Right atrium auricular region (tissue), 2 donors: ENCODE results near the gene ARHGEF1. TPM values are rescaled to one million over a fixed set of nuclear protein-coding genes. Genes with fewer than 3 reads are reported as not detected.
"Not testable (repeated sequence)": the region's sequence is repeated elsewhere in the genome, so short reads cannot be mapped to it uniquely, and the experiment has no call there.

Experiments used
- DNase-seq: peaks from one replicate; pipeline ENCODE4 v3.0.0-alpha.2; 2019; ENCODE audit warnings: low spot score
- H3K27ac ChIP-seq, 2 donors: fragments of 200-600 bp; sonication (generic); 1 replicate in 1 of 2; 2 replicates in 1 of 2; pipeline ENCODE4 v1.5.1; 2016 to 2019
- H3K27me3 ChIP-seq, 2 donors: fragments of 200-600 bp; sonication (generic); one replicate each; pipeline versions ENCODE4 v1.5.1 to v1.6.0; 2017 to 2019
- H3K36me3 ChIP-seq: fragments of 200-600 bp; sonication (generic); one replicate; pipeline ENCODE4 v1.5.1; 2016
- H3K4me1 ChIP-seq, 2 donors: fragments of 200-600 bp; sonication (generic); one replicate each; pipeline versions ENCODE4 v1.5.1 to v1.6.0; 2017 to 2019
- H3K4me3 ChIP-seq, 2 donors: fragments of 200-600 bp; sonication (generic); 1 replicate in 1 of 2; 2 replicates in 1 of 2; pipeline ENCODE4 v1.5.1; 2017 to 2019; ENCODE audit warnings: mild to moderate bottlenecking in 1 of 2, moderate library complexity in 1 of 2
- H3K9me3 ChIP-seq, 2 donors: fragments of 200-600 bp; sonication (generic); one replicate each; pipeline ENCODE4 v1.5.1; 2019
- total RNA-seq, 2 donors: library from RNA; depleted of rRNA; stranded (reverse); fragments of >200 nt; gene quantifications; one replicate each; pipeline ENCODE4 v1.1.0, GENCODE V29; 2016
- TF ChIP-seq, protein P1 (sequence below), 2 donors: fragments of 200-600 bp; sonication (generic); IDR thresholded peaks; one replicate each; pipeline ENCODE4 v1.5.1; 2019; ENCODE audit warnings: antibody characterized with exemption in 2 of 2

Gene ARHGEF1
- total RNA-seq, 2 donors from 2014 or later = 27.3 to 45.8 TPM

DNA sequence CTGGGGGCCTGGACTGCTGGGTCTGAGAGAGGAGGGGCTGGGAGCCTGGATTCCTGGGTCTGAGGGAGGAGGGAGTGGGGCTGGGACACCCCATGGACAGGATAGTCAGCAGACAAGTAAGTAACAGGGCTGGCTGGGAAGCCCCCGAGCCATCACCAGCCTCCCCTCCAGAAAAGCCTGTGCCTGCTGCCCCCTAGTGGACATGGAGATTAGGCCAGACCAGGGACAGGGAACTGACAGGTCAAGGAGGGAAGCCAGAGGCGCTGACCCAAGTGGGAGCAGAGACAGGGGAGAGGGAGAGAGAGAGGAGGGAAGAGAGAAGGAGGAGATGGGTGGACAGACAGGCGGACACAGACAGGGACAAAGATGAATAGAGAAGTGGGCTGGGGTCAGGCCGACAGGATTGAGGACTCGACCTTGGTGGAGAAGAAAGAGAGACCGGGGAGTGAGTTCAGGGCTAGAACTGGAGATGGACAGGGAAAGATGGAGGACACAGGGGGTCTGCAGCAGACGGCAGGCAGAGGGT, 51.9 kb downstream of the ARHGEF1 start:
- Histone ChIP-seq H3K9me3 (no peaks in the 10 kb centered on the region), H3K4me3 (no peak overlapping the region), H3K36me3 (no peaks in the 10 kb centered on the region), H3K27me3 (peaks cover 6 to 28% of the 10 kb centered on the region in 2 donors), H3K4me1 (peaks cover 0 to 6% of the 10 kb centered on the region in 2 donors), H3K27ac (no peak overlapping the region)
- TF ChIP-seq, protein P1, sequence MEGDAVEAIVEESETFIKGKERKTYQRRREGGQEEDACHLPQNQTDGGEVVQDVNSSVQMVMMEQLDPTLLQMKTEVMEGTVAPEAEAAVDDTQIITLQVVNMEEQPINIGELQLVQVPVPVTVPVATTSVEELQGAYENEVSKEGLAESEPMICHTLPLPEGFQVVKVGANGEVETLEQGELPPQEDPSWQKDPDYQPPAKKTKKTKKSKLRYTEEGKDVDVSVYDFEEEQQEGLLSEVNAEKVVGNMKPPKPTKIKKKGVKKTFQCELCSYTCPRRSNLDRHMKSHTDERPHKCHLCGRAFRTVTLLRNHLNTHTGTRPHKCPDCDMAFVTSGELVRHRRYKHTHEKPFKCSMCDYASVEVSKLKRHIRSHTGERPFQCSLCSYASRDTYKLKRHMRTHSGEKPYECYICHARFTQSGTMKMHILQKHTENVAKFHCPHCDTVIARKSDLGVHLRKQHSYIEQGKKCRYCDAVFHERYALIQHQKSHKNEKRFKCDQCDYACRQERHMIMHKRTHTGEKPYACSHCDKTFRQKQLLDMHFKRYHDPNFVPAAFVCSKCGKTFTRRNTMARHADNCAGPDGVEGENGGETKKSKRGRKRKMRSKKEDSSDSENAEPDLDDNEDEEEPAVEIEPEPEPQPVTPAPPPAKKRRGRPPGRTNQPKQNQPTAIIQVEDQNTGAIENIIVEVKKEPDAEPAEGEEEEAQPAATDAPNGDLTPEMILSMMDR (IDR thresholded peaks at IDR 0.05) = peak; percentile 67 to 77
- no peak for DNase-seq

DNA sequence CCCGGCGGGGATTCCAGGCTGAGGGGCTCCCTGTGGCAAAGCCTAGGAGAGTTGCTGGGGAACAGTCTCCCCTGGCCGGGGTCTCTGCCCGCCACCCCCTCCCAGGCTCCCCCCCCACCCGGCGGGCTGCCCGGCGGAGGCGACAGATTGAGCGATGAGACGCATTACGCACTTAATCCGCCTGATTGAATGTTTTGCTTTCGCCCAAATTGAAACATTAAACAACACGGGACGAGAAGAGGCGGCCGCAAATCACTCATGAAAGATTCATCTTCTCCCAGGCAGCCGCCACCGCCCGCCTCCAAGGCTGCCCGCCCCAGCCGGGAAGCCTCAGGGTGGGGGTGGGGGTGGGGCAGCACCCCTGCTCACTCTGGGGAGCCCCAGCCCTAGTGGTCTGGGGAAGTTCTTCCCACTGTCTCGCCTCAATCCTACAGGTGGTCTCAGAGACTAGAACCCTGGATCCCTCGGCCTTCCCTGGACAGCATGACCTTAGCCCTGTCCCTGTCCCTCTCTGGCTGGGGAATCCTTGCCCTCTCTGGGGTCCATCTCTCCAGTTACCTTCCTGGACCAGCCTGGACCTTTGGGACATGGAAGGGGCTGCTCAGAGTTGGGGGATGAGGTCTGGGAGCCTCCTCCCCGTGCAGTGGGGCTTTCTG, 52.9 kb downstream of the ARHGEF1 start:
- no peak for DNase-seq
- no peak overlapping the region for H3K27ac ChIP-seq
- H3K27me3 ChIP-seq = peaks cover 3 to 28% of the 10 kb centered on the region in 2 donors
- H3K4me3 ChIP-seq = no peak overlapping the region
- H3K9me3 ChIP-seq = no peaks in the 10 kb centered on the region
- no peaks in the 10 kb centered on the region for H3K36me3 ChIP-seq
- peaks cover 0 to 16% of the 10 kb centered on the region in 2 donors for H3K4me1 ChIP-seq
- TF ChIP-seq, protein P1 (IDR thresholded peaks at IDR 0.05) = no peak

DNA sequence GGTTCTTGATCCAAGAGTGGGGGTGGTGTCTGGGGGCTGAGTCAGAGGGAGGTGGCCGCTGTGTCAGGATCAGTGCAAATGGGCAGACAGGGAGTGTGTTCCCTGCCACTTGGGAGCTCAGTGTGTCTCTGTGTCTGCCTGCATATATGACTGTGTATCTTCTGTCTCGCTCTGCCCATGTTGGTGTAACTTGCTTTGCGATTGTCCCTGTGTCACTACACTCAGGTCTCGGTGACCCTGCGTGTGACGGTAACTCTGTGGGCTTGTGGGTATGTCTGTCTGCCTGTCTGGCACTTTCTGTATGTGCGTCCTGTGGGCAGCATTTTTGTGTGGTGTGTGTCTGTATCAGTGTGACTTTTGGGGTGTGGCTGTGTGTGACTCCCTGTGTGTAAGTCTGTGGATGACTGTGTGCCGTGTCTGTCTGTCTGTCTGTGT, 53.4 kb downstream of the ARHGEF1 start:
- Histone ChIP-seq H3K36me3 (no peaks in the 10 kb centered on the region), H3K4me1 (peaks cover 0 to 21% of the 10 kb centered on the region in 2 donors), H3K9me3 (no peaks in the 10 kb centered on the region), H3K27ac (no peak overlapping the region), H3K27me3 (peaks cover 2 to 29% of the 10 kb centered on the region in 2 donors), H3K4me3 (no peak overlapping the region)
- TF ChIP-seq, protein P1 (IDR thresholded peaks at IDR 0.05) = no peak
- no peak for DNase-seq

DNA sequence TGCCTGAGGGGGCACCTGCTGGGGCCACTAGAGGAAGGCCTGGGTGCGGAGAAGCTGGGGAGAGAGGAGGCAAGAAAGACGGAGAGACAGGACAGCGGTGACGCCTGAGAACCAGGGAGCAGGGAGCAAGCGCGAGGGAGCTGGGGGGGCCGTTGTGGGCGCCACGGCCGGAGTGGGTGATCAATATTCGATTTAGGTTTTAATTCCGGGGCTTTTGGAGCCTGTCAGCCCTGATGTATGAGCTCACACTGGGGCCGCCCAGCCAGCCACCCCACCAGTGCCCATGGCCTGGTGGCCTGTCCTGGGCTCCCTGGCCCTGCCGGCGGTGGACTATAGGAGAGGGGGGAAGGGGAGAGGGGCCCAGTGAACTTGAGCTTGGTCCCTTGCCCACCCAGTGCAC, 54.0 kb downstream of the ARHGEF1 start:
- DNase-seq = no peak
- Histone ChIP-seq H3K36me3 (no peaks in the 10 kb centered on the region), H3K4me1 (peaks cover 0 to 21% of the 10 kb centered on the region in 2 donors), H3K27ac (no peak overlapping the region), H3K27me3 (peaks cover 0 to 24% of the 10 kb centered on the region in 2 donors), H3K4me3 (no peak overlapping the region), H3K9me3 (no peaks in the 10 kb centered on the region)
- TF ChIP-seq, protein P1 (IDR thresholded peaks at IDR 0.05) = no peak

DNA sequence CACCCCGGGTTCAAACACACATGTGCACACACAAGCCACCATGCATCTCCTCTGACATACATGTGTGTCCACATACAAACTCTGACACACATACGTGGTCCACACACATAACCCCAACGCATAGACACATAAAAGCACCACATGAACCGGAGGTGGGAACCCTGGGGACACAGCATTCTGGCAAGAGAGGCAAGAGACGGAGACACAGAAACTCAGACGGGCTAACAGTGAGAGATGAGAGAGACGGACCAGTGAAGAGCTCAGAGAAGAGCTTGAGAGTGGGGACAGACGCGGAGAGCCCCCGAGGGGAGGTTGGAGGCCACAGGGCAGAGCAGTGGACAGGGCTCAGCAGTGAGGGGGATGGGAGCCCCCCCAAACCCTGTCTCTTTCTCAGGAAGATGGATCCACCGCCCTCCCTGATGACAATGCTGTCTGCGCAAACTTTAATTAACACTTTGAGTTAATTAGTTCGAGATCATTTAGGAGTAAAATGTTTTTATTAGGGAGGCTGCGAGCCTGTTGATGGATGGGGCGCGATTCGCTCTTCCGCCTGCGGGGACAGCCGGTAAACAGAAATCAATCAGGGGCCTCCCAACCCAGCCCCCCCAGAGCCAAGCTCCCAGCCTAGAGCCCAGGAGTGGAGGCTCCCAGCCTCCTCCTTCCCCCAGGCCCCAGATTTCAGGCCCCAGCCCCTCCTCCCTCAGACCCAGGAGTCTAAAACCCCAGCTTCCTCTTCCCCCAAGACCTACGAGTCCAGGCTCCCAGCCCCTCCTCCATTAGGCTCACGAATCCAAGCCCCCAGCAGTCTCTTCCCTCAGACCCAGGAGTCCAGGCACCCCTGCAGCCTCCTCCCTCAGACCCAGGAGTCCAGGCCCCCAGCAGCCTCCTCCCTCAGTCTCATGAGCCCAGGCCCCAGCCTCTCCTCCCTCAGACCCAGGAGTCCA, 54.8 kb downstream of the ARHGEF1 start:
- H3K36me3 ChIP-seq = no peaks in the 10 kb centered on the region
- TF ChIP-seq, protein P1 (IDR thresholded peaks at IDR 0.05) = no peak
- H3K4me1 ChIP-seq = peaks cover 0 to 20% of the 10 kb centered on the region in 2 donors
- H3K27ac ChIP-seq = no peak overlapping the region
- no peak for DNase-seq
- no peak overlapping the region for H3K4me3 ChIP-seq
- H3K27me3 ChIP-seq = peaks cover 0 to 17% of the 10 kb centered on the region in 2 donors
- H3K9me3 ChIP-seq = no peaks in the 10 kb centered on the region

DNA sequence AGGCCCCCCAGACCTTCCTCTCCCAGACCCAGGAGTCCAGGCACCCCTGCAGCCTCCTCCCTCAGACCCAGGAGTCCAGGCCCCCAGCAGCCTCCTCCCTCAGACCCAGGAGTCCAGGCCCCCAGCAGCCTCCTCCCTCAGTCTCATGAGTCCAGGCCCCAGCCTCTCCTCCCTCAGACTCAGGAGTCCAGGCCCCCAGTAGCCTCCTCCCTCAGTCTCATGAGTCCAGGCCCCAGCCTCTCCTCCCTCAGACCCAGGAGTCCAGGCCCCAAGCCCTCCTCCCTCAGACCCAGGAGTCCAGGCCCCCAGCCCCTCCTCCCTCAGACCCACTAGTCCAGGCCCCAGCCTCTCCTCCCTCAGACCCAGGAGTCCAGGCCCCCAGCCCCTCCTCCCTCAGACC, 56.2 kb downstream of the ARHGEF1 start:
- not testable (repeated sequence) for H3K9me3 ChIP-seq, DNase-seq, H3K27ac ChIP-seq, H3K4me3 ChIP-seq, H3K36me3 ChIP-seq
- H3K4me1 ChIP-seq = peaks cover 0 to 18% of the 10 kb centered on the region in 2 donors
- peaks cover 0 to 17% of the 10 kb centered on the region in 2 donors for H3K27me3 ChIP-seq
